Effector CD8-positive, alpha-beta T cell (primary cell): ENCODE results near the gene TTC16.
"Not testable (repeated sequence)": the region's sequence is repeated elsewhere in the genome, so short reads cannot be mapped to it uniquely, and the experiment has no call there.

Experiments used
- DNase-seq: peaks from one replicate; lab custom pipeline; 2025; lab: John Stamatoyannopoulos, UW

The TTC16 gene

DNA sequence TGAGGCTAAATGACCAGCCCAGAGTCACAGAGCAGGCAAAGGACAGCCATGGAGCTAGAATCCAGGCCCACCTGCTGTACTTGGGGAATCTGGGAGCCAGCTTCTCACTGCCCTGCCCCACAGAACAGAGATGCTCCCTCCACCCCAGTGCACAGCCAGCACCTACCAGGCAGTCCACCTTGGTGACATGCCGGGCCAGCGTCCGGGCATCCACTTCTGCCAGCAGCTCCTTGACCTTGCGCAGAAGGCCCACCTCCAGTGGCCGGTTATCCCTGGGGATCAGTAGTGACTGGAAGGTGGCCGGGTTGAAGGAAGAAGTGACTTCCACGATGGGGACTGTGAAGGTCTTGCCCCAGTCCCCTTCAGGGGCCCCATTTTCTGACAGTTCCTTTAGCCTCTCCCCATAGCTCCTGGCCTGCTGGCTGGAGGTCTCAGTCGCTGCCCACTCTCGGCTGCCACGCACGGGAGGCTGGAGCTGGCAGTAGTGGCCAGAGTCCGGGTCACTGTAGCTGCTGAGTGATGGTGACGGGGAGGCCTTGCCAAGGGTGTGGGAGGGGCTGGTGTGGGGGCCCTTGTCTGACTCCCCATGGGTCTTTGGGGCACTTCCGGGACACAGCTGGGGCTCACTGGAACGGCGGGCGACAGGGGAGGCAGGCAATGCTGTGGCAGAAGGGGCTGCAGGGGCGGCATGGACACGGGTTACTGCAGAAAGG is 28.7 kb downstream of the TTC16 start:
- DNase-seq: no peak

- DNase-seq: peak; percentile 12
Measured at GRCh38 chr9:127746959-127747569, 31.2 kb downstream of the TTC16 start.

DNA sequence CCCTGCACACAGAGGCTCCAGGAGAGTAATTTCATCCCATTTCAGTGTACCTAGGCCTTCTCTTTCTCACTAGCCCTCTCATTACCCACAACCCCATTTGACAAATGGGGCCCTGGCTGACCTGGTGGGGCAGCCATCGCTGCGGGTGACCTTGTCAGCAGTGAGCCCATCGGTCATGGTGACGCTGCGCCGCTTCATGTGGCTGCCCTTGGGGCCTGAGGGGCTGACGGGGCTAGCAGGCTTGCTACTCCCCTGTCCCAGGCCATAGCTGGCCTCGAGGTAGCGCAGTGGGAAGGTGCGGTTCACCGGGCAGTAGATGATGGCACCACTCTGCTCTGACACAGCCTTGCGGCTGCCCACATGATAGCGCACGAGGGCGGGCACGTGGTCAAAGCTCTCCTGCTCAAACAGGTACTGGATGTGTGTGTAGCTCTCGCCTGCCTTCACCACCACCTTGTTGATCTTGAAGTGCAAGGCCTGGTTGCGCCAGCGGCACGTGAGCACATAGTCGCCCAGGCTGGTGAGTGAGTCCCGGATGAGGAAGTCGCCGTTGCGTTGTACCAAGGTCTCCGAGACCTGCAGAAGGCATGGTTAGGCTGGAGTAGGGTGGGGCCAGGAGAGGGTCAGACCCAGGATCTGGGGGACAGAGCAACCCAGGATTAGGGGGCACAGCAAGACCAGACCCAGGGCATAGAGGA is 33.4 kb downstream of the TTC16 start:
- DNase-seq: no peak

DNA sequence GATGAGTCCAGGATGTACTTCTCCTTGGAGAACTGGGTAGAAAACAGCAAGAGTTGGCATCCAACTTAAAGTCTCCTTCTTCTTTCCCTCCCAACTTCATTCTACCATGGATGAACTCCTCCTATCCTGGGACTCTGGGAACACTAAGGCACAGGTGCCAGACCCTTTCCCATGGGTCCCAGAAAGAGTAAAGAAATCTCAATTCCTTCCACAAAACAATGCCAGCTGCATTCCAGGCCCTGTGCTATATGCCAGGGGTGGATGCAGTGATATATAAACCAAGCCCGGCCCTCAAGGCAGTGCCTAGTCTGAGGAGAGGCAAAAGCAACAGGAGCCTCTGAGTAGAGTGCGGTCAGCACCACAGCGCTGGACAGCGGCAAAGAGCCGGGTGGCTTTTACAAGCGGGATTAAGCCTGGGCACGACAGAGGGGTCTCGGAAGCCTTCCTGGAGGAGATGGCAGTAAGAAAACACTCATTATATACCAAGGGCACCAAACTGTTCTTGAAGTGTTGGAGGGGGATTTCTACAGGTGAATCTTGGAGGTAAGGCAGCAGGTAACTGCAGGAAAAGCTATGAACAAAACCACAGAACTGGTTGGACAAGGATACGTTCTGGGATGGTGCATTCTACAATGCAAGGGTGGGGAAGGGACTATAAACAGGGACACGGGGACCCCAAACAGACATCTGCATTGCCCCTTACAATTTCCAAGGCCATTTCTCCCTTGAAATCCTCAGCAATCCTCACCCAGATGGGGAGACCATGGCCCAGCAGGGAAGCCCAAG is 35.6 kb downstream of the TTC16 start:
- DNase-seq: no peak

DNA sequence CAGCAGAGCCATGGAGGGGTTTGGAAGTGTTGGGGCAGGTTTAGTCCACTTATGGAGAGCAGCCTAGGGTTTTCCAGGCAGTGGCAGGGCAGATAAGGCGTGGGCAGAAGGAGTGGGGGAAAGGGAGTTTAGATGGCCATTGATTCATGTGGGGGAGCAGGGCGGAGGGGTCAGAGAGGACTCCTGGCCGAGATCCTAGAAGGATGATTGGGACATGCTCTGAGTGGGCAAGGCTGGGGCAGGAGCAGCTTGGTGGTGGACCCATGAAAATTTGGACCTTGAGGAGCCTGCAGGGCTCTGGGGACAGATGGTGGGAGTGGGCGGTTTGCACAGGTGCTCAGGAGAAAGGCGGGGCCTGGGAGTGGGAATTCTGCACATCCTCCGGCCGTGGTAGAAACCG is 37.3 kb downstream of the TTC16 start:
- no peak for DNase-seq

GRCh38 chr9:127753622-127754021 is 37.7 kb downstream of the TTC16 start:
- no peak for DNase-seq

- DNase-seq: no peak
Measured at GRCh38 chr9:127754099-127755060, 38.5 kb downstream of the TTC16 start.

DNA sequence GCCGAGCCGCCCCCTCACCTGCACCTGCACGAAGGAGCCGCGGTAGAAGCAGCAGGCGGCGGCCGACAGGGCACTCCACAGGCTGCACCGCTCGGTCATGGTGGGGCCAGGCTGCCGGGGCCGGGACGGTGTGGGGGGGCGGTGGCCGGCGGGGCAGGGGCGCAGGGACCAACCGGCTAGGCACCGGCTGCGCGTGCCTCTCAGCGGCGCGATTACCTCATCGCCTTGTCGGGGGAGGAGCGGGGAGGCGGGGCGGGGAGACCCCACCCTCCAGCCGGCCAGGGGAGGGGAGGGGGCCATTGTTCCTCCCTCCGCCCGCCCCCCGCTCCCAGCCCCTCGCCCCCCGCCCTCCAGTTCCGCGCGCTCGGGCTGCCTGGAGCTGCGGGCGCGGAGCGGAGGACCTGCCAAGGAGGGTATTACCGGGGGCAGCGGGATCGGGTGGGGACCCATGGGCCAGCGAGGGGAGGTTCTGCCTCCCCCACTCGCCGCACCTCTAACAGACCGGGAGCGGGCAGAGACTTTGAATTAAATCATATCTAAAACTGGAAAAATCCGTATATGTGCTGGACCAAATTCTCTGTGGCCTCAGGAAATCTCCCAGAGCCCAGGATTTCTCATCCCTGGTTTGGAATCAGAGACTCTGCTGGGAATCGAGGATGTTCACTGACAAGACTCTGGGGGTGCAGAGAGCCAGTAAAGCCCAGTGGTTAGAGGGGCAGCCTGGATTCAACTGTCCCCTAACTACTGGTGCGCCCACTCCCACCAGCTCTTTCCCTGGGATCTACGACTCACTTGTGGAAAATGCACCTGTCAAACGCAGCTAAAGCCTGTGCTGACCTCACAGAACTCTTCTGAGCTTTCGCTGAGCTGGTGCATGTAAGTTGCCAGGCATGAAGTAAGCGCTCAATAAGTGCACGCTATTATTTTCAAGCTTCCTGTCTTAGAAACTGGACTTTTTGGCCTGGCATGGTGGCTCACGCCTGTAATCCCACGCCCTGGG is 39.5 kb downstream of the TTC16 start:
- DNase-seq: no peak

DNA sequence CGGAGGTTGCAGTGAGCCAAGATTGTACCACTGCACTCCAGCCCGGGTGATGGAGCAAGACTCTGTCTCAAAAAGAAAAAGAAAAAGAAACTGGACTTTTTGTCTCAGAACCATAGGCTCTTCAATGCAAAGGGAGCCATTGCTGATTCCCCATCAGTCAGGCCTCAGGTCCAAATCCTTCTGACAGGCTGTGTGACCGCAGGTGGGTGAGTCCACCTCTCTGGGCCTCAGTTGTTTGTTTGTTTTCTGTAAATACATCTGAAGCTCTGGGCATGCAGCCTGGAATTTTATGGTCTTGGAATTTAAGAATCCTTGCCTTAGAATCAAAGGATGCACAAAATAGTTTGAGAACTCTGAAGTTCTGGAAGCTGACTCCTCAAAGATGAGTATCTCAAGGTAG is 40.4 kb downstream of the TTC16 start:
- DNase-seq: no peak

GRCh38 chr9:127756776-127757175 is 40.9 kb downstream of the TTC16 start:
- DNase-seq: not testable (repeated sequence)

- no peak for DNase-seq
Measured at GRCh38 chr9:127758843-127759242, 43.0 kb downstream of the TTC16 start.

DNA sequence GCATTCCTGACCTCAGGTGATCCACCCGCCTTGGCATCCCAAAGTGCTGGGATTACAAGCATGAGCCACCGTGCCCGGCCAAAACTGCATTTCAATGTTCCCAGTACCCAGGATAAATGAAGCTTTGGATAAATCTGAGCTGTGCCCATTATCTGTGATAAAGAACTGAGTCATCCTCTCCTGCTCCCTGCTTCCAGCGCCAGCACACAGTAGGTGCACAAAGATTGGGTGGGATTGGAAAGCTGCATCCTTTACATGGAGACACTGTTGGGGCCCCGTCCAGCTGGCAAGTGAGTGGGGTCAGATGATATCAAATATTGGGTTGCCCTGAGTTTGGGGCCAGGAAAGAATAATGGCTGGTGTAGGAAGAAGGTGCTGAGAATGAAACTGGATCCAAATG is 45.2 kb downstream of the TTC16 start:
- DNase-seq: no peak

- no peak for DNase-seq
Measured at GRCh38 chr9:127761491-127761956, 45.6 kb downstream of the TTC16 start.

DNA sequence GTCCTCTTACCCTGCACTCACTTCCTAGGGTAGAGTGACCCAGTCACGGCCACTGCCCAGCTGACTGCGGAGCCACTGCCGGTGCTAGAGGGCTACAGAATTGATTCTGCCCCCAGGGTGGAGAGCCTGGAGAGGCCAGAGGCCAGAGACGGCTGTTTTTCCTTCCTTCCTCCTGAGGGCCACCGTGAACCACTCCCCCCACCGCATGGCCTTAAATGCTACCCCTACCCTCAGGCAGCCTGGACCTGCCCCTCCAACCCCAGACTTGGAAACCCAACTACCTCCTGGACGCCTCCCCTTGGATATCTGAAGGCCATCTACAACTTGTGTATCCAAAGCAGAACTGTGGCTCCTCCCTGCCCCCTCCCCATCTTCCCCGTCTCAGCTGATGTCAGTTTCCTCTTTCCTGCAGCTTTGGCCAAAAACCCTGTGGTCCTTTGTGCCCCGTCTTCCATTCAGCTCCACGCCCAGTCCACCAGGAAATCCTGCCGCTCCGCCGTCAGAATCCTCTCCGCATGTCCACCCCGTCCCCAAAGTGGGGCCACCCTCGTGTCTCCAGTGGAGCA is 46.3 kb downstream of the TTC16 start:
- no peak for DNase-seq

- DNase-seq: no peak
Measured at GRCh38 chr9:127763918-127764384, 48.1 kb downstream of the TTC16 start.

- no peak for DNase-seq
Measured at GRCh38 chr9:127765418-127765817, 49.5 kb downstream of the TTC16 start.

DNA sequence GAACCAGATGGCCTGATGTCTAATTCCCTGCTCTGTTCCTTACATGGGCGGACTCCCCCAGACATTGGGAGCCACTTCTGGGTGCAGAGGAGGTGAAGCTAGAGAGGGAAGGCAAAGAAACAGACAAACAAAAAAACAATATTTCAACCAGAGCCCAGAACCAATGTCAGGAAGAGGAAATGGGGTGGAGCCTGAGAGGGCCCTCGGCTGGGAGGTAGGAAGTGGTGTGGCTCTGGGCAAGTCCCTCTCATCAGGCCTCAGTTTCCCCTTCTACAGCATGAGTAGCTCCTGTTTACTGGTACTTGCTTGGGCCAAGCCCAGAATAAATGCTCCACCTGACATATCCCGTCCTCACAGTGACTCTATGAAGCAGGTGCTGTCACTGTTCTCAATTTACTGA is 51.5 kb downstream of the TTC16 start:
- no peak for DNase-seq

GRCh38 chr9:127767909-127768331 is 52.0 kb downstream of the TTC16 start:
- no peak for DNase-seq

- no peak for DNase-seq
Measured at GRCh38 chr9:127768698-127769097, 52.8 kb downstream of the TTC16 start.
